ENCODE data around the gene ATG7.

DNA sequence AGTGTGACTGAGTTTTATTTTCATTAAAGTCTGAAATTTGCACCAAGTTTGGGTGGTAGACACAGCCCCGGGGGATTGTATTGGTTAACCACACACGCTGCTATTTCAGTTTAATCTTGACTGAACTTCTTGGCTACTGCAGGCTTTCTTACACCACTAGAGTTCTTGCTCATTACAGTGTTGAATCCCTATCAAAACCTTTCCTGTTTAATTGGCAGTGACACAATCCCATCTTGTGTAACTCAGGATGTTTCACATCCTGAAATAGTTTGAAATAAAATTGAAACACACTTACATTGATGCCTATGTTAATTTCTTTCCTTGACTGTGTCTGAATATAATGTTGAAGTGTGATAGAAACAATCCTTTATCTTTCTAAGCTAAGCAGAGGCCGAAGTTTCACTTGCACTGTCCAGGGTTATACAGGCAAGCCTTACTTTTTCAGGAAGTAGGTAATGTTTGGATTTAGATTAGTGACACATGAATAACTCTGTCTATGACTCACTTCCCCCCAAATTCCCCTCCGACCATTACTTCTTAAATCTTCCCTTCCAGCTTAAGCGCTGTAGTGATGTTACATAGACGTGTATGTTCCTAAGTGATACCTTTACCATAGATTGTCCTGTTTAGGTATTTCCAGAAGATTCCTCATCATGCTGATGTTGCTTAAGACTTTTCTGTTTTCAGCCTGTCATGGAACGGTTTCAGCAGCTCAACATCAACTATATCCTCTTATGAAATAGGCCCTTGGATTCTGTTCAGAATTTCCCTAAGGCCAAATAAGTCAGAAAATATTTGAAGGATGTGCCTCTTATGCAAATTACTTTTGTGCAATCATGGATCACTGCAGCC is 16.8 kb downstream of the ATG7 start:
- TF ChIP-seq, protein P1, sequence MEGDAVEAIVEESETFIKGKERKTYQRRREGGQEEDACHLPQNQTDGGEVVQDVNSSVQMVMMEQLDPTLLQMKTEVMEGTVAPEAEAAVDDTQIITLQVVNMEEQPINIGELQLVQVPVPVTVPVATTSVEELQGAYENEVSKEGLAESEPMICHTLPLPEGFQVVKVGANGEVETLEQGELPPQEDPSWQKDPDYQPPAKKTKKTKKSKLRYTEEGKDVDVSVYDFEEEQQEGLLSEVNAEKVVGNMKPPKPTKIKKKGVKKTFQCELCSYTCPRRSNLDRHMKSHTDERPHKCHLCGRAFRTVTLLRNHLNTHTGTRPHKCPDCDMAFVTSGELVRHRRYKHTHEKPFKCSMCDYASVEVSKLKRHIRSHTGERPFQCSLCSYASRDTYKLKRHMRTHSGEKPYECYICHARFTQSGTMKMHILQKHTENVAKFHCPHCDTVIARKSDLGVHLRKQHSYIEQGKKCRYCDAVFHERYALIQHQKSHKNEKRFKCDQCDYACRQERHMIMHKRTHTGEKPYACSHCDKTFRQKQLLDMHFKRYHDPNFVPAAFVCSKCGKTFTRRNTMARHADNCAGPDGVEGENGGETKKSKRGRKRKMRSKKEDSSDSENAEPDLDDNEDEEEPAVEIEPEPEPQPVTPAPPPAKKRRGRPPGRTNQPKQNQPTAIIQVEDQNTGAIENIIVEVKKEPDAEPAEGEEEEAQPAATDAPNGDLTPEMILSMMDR (IDR thresholded peaks at IDR 0.05; ENCODE audit: low read depth, low read length): no peak
- TF ChIP-seq, protein P2, sequence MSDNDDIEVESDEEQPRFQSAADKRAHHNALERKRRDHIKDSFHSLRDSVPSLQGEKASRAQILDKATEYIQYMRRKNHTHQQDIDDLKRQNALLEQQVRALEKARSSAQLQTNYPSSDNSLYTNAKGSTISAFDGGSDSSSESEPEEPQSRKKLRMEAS (IDR thresholded peaks at IDR 0.05; ENCODE audit: low read depth, low read length): no peak
- TF ChIP-seq POLR2A (IDR thresholded peaks at IDR 0.05; ENCODE audit: extremely low read depth, insufficient read length) (no peak), MYC (IDR thresholded peaks at IDR 0.05; ENCODE audit: low read depth, low read length) (no peak)

Measured in NB4 (cell line).